Body of pancreas (tissue), 4 donors: ENCODE data around the gene FBXL7.

Source experiments
- POLR2A ChIP-seq, 3 donors: fragments of 450-650 bp; IDR thresholded peaks; one replicate each; pipeline ENCODE4 v1.6.1; 2016; ENCODE audit warnings: antibody characterized with exemption in 3 of 3, mild to moderate bottlenecking in 2 of 3
- TF ChIP-seq, protein P1 (sequence below), 7 experiments: fragments of 450-650 bp in 4 of 7; fragments of 200-600 bp in 3 of 7; sonication (generic) in 3 of 7; IDR thresholded peaks; one replicate each; pipeline ENCODE4 v1.5.1; 2016 to 2019; ENCODE audit warnings: antibody characterized with exemption in 7 of 7

DNA sequence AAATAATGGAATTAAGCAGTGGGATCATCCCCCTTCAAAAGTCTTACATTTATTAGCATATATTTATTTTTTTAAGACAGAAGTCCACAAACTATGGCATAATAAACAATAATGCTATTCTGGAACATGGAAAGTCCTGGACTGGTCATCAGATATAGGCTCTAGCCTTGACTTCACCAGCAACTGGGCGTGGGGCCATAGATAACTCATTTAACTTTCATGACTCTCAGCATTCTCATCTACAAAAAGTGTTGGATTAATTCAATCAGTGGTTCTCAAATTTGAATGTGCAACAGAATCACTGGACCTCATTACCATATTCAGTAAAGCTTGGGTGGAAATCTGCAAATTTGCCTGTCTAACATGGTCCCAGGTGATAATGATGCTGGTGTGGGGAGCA is 253.8 kb downstream of the FBXL7 start:
- TF ChIP-seq POLR2A (IDR thresholded peaks at IDR 0.05), result no peak
- TF ChIP-seq, protein P1, sequence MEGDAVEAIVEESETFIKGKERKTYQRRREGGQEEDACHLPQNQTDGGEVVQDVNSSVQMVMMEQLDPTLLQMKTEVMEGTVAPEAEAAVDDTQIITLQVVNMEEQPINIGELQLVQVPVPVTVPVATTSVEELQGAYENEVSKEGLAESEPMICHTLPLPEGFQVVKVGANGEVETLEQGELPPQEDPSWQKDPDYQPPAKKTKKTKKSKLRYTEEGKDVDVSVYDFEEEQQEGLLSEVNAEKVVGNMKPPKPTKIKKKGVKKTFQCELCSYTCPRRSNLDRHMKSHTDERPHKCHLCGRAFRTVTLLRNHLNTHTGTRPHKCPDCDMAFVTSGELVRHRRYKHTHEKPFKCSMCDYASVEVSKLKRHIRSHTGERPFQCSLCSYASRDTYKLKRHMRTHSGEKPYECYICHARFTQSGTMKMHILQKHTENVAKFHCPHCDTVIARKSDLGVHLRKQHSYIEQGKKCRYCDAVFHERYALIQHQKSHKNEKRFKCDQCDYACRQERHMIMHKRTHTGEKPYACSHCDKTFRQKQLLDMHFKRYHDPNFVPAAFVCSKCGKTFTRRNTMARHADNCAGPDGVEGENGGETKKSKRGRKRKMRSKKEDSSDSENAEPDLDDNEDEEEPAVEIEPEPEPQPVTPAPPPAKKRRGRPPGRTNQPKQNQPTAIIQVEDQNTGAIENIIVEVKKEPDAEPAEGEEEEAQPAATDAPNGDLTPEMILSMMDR (IDR thresholded peaks at IDR 0.05), result no peak
